Spleen (tissue), 11 donors: ENCODE data around the gene BNC2. TPM values are rescaled to one million over a fixed set of nuclear protein-coding genes. Genes with fewer than 3 reads are reported as not detected.

Experiments
- DNase-seq: peaks from one replicate; pipeline ENCODE4 v3.0.0-alpha.2; 2020
- H3K27ac ChIP-seq, 8 donors: fragments of 200-600 bp; sonication (generic) in 7 of 8; 1 replicate in 4 of 8; 2 replicates in 4 of 8; pipeline versions ENCODE4 v1.5.0 to v1.8.0; 2016 to 2021; ENCODE audit warnings: inconsistent platforms in 4 of 8, mild to moderate bottlenecking in 4 of 8, moderate library complexity in 1 of 8
- H3K27me3 ChIP-seq, 7 donors: fragments of 200-600 bp; sonication (generic) in 6 of 7; replicated peaks in 1 of 7; 1 replicate in 4 of 7; 2 replicates in 3 of 7; pipeline versions ENCODE4 v1.5.0 to v1.8.0; 2016 to 2021; ENCODE audit warnings: inconsistent platforms in 3 of 7, mild to moderate bottlenecking in 1 of 7
- H3K36me3 ChIP-seq, 6 donors: fragments of 200-600 bp; sonication (generic) in 5 of 6; 1 replicate in 4 of 6; 2 replicates in 2 of 6; pipeline versions ENCODE4 v1.5.0 to v1.8.0; 2016 to 2021; ENCODE audit warnings: inconsistent platforms in 2 of 6
- H3K4me1 ChIP-seq, 6 donors: fragments of 200-600 bp; sonication (generic) in 5 of 6; 1 replicate in 3 of 6; 2 replicates in 3 of 6; pipeline versions ENCODE4 v1.5.0 to v1.8.0; 2016 to 2021; ENCODE audit warnings: inconsistent platforms in 3 of 6
- H3K4me3 ChIP-seq, 8 donors: fragments of 200-600 bp; sonication (generic) in 7 of 8; 1 replicate in 4 of 8; 2 replicates in 4 of 8; pipeline versions ENCODE4 v1.5.0 to v1.8.0; 2016 to 2021; ENCODE audit warnings: inconsistent platforms in 4 of 8, mild to moderate bottlenecking in 4 of 8, moderate library complexity in 2 of 8
- H3K9me3 ChIP-seq, 8 donors: fragments of 200-600 bp; sonication (generic) in 7 of 8; 1 replicate in 4 of 8; 2 replicates in 4 of 8; pipeline versions ENCODE4 v1.5.0 to v1.8.0; 2016 to 2021; ENCODE audit warnings: inconsistent platforms in 4 of 8
- POLR2A ChIP-seq, 3 donors: fragments of 450-650 bp; IDR thresholded peaks; one replicate each; pipeline ENCODE4 v1.5.1; 2017; ENCODE audit warnings: antibody characterized with exemption in 3 of 3, mild to moderate bottlenecking in 1 of 3
- POLR2AphosphoS5 ChIP-seq, 3 donors: sonication (generic); formaldehyde crosslinking; IDR thresholded peaks; one replicate each; pipeline ENCODE4 v1.5.1; 2017; ENCODE audit warnings: antibody characterized with exemption in 3 of 3
- WGBS, 5 donors: extraction: QIAGEN DNeasy Blood & Tissue Kit in 3 of 5; methylation state at CpG; one replicate each; pipeline versions ENCODE4 v1.1.5 to v1.1.7; 2013 to 2018; 5-methylcytosine and 5-hydroxymethylcytosine counted together
- intact Hi-C: fragments of 100-400 bp; cut with DNase I; formaldehyde crosslinking; loops from one replicate; pipeline ENCODE4 v1.15.0; 2023; ENCODE audit warnings: low total_unique reads
- polyA plus RNA-seq, 3 donors: library from polyadenylated mRNA; stranded (reverse); fragments of 200-250 nt; gene quantifications; one replicate each; pipeline ENCODE4 v1.2.1, GENCODE V29; 2013
- total RNA-seq, 7 donors: library from RNA; depleted of rRNA in 3 of 7; stranded (reverse); fragments of >200 nt in 3 of 7; fragmentation: NEBNext Ultra II Directional in 4 of 7; extraction: Animal tissue kit (Norgen Biotek cat#: 25700) in 4 of 7; gene quantifications; one replicate each; pipeline versions ENCODE4 v1.1.0 to v1.2.1, GENCODE V29; 2016 to 2021
- TF ChIP-seq, protein P1 (sequence below), 11 experiments: fragments of 200-600 bp in 7 of 11; fragments of 450-650 bp in 4 of 11; sonication (generic) in 4 of 11; IDR thresholded peaks in 8 of 11; conservative IDR thresholded peaks in 3 of 11; 1 replicate in 7 of 11; 2 replicates in 4 of 11; pipeline versions ENCODE4 v1.4.0 to v1.8.0; 2016 to 2021; ENCODE audit warnings: antibody characterized with exemption in 11 of 11, inconsistent platforms in 4 of 11, mild to moderate bottlenecking in 1 of 11
- donor health status: healthy with polysubstance abuse.
- donor health status: DM: no; HTN: no; CAD: no; lungs with moderate emphysema.
- donor health status: DM: no; HTN: no; CAD: no.
- donor health status: Bipolar disorder and iron deficiency.
- donor health status: healthy.
- donor health status: DM: no; HTN: no; CAD: no.
- donor health status: DM: yes; HTN: yes; CAD: no.

Gene BNC2
- total and polyA plus RNA-seq, 10 donors, result 0.07 to 4.3 (median 1.3) TPM

DNA sequence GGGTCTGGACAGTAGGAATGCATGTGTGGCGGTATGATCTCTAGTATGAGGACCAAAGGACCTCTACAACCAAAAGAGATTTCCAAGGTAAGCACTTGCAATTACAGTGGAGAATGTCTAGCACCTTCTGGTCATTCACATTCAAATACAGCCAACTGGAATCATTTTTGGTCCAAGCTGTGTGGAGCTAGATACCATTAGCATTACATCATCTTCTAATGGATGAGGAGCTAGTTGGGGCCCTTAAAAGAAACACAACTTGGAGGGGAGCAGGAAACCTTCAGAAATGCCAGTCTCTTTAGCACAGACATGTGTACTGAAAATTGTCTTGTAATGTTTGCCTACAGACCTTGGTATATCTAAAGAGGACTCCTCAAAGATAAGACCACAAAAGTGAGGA lies 244.7 kb downstream of the BNC2 start:
- TF ChIP-seq, protein P1, sequence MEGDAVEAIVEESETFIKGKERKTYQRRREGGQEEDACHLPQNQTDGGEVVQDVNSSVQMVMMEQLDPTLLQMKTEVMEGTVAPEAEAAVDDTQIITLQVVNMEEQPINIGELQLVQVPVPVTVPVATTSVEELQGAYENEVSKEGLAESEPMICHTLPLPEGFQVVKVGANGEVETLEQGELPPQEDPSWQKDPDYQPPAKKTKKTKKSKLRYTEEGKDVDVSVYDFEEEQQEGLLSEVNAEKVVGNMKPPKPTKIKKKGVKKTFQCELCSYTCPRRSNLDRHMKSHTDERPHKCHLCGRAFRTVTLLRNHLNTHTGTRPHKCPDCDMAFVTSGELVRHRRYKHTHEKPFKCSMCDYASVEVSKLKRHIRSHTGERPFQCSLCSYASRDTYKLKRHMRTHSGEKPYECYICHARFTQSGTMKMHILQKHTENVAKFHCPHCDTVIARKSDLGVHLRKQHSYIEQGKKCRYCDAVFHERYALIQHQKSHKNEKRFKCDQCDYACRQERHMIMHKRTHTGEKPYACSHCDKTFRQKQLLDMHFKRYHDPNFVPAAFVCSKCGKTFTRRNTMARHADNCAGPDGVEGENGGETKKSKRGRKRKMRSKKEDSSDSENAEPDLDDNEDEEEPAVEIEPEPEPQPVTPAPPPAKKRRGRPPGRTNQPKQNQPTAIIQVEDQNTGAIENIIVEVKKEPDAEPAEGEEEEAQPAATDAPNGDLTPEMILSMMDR (IDR thresholded peaks at IDR 0.05 in 8 of 11, conservative IDR thresholded peaks at IDR 0.05 in 3 of 11), result no peak
- TF ChIP-seq POLR2AphosphoS5 (IDR thresholded peaks at IDR 0.05), result no peak
- TF ChIP-seq POLR2A (IDR thresholded peaks at IDR 0.05), result no peak
- Histone ChIP-seq H3K4me1 (no peaks in the 10 kb centered on the region), H3K27ac (no peak overlapping the region), H3K36me3 (no peaks in the 10 kb centered on the region), H3K27me3 (no peaks in the 10 kb centered on the region), H3K9me3 (no peaks in the 10 kb centered on the region), H3K4me3 (no peak overlapping the region)
- WGBS, 5 donors, result 66 to 80% (median 75%) methylated on average over 1 of the region's 1 CpG
- intact Hi-C loops, result no loop called here
- DNase-seq, result no peak

DNA sequence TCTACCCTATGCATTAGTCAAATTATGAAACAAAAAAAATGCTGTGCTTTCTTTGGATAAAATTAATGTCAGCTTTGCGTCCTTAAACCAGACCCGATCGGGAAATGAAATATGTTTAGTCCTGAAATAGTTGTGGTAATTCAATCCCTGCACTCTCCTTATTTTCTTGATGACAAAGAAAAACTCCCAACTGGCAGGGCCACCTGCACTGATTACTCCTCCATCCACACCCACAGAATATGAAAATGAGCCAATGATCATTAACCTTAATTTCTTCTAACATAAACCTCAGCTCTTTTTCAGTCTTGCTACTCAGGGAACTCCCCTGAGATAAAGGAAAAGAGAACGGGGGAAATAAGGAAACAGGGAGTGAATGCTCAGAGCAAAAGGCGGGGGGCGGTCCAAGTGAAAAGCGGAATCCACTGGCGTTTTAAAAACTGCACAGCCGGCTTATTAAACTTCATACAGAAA lies 245.3 kb downstream of the BNC2 start:
- H3K4me3 ChIP-seq, result no peak overlapping the region
- intact Hi-C loops, result no loop called here
- H3K4me1 ChIP-seq, result no peaks in the 10 kb centered on the region
- TF ChIP-seq POLR2A (IDR thresholded peaks at IDR 0.05) (no peak), POLR2AphosphoS5 (IDR thresholded peaks at IDR 0.05) (no peak)
- TF ChIP-seq, protein P1 (IDR thresholded peaks at IDR 0.05 in 8 of 11, conservative IDR thresholded peaks at IDR 0.05 in 3 of 11), result no peak
- no peaks in the 10 kb centered on the region for H3K27me3 ChIP-seq
- no peak overlapping the region for H3K27ac ChIP-seq
- no peaks in the 10 kb centered on the region for H3K9me3 ChIP-seq
- no peaks in the 10 kb centered on the region for H3K36me3 ChIP-seq
- no peak for DNase-seq
- WGBS, 5 donors, result 57 to 74% (median 62%) methylated on average over 9 of the region's 9 CpGs

DNA sequence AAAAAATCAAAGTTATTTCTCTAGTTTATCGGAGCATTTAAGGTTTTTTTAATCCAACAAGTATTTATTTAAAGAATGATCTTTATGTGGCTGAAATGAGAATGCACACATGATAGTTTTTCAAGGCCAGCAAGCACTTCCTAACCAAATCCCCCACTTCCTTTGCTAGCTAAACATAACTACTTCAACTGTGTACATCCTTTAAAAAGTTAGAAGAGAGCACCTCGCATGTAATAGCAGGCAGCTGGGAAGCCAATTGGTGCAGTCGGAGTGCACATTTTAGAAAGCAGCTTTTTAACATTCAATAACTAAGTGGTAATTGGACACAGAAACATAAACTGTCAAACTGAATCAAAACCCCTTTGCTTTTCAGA lies 245.7 kb downstream of the BNC2 start:
- intact Hi-C loops, result no loop called here
- H3K27ac ChIP-seq, result no peak overlapping the region
- 38 to 52% (median 44%) methylated on average over 3 of the region's 3 CpGs for WGBS, 5 donors
- DNase-seq, result no peak
- TF ChIP-seq POLR2AphosphoS5 (IDR thresholded peaks at IDR 0.05), result no peak
- TF ChIP-seq, protein P1 (IDR thresholded peaks at IDR 0.05 in 8 of 11, conservative IDR thresholded peaks at IDR 0.05 in 3 of 11), result no peak
- no peak for TF ChIP-seq POLR2A (IDR thresholded peaks at IDR 0.05)
- no peaks in the 10 kb centered on the region for H3K4me1 ChIP-seq
- H3K36me3 ChIP-seq, result no peaks in the 10 kb centered on the region
- no peaks in the 10 kb centered on the region for H3K9me3 ChIP-seq
- H3K27me3 ChIP-seq, result no peaks in the 10 kb centered on the region
- no peak overlapping the region for H3K4me3 ChIP-seq

DNA sequence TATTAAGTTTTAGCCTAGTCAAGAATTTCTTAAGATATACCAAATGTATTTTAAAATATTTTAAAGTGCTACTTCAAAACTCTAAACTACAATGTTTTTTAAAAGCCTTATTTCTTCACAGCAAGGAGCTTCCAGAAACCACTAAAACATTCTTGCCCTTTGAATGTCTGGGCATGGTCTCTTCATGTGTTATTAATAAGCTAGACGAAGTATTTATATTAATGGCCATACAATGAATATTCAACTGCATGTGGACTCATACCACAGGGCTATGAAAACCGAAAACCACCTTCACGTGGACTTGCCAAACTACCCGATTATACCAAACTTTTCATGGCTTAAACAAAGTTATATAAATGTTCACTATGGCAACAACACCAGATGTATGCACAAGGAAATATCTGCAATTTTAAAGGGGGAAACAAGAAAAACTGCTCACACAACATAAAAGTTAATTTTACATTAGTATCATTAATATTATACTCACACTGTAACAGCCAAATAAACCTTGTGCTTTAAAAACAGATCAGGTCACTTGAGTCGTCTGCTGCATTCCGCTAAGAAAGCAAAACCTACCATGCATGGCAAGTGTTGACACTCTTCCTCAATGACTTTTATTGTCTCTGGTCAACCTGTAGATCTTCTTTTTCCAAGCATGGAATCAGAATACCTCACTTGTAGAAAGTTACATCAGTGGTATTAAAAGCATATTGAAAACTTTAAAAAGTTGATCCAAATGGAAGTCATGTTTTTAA lies 246.3 kb downstream of the BNC2 start:
- no peaks in the 10 kb centered on the region for H3K36me3 ChIP-seq
- no peaks in the 10 kb centered on the region for H3K9me3 ChIP-seq
- H3K4me3 ChIP-seq, result no peak overlapping the region
- no peaks in the 10 kb centered on the region for H3K27me3 ChIP-seq
- no peaks in the 10 kb centered on the region for H3K4me1 ChIP-seq
- TF ChIP-seq POLR2AphosphoS5 (IDR thresholded peaks at IDR 0.05), result no peak
- no peak for TF ChIP-seq POLR2A (IDR thresholded peaks at IDR 0.05)
- TF ChIP-seq, protein P1 (IDR thresholded peaks at IDR 0.05 in 8 of 11, conservative IDR thresholded peaks at IDR 0.05 in 3 of 11), result no peak
- 69 to 85% (median 71%) methylated on average over 6 of the region's 6 CpGs for WGBS, 5 donors
- intact Hi-C loops, result no loop called here
- H3K27ac ChIP-seq, result no peak overlapping the region
- no peak for DNase-seq
